Mesenchymal stem cell (in vitro differentiated cells and primary cell): ENCODE results near the gene HAVCR2.

Experiments
- DNase-seq: peaks from one replicate; pipeline ENCODE4 v3.0.0-alpha.2; 2013
- H2AFZ ChIP-seq: one replicate; pipeline ENCODE4 v1.6.1; 2013; ENCODE audit warnings: low read depth, mild to moderate bottlenecking, control low read depth, inconsistent platforms, low read length, moderate library complexity
- H2AK5ac ChIP-seq: 2 replicates; pipeline ENCODE4 v1.6.1; 2013; ENCODE audit warnings: low read length, moderate library complexity, mild to moderate bottlenecking, inconsistent platforms; ENCODE audit not compliant: severe bottlenecking
- H2BK120ac ChIP-seq: one replicate; pipeline ENCODE4 v1.6.1; 2013; ENCODE audit warnings: low read depth, mild to moderate bottlenecking, inconsistent platforms, low read length, moderate library complexity
- H2BK12ac ChIP-seq, 2 experiments: one replicate each; pipeline ENCODE4 v1.6.1; 2013; ENCODE audit warnings: inconsistent platforms in 2 of 2, low read length in 2 of 2, mild to moderate bottlenecking in 2 of 2, moderate library complexity in 2 of 2, control low read depth in 1 of 2
- H2BK15ac ChIP-seq: one replicate; pipeline ENCODE4 v1.6.1; 2013; ENCODE audit warnings: mild to moderate bottlenecking, low read depth, inconsistent platforms; ENCODE audit not compliant: poor library complexity, severe bottlenecking
- H2BK5ac ChIP-seq: 2 replicates; pipeline ENCODE4 v1.6.1; 2013; ENCODE audit warnings: low read depth, mild to moderate bottlenecking, low read length, control low read depth, inconsistent platforms; ENCODE audit not compliant: poor library complexity, severe bottlenecking
- H3K14ac ChIP-seq, 2 experiments: one replicate each; pipeline ENCODE4 v1.6.1; 2013; ENCODE audit warnings: inconsistent platforms in 2 of 2, low read length in 2 of 2, control low read depth in 1 of 2, mild to moderate bottlenecking in 1 of 2, moderate library complexity in 1 of 2
- H3K18ac ChIP-seq, 2 experiments: one replicate each; pipeline ENCODE4 v1.6.1; 2013; ENCODE audit warnings: inconsistent platforms in 2 of 2, low read length in 2 of 2, control low read depth in 1 of 2, low read depth in 1 of 2, mild to moderate bottlenecking in 1 of 2
- H3K23ac ChIP-seq, 2 experiments: one replicate each; pipeline ENCODE4 v1.6.1; 2013; ENCODE audit warnings: inconsistent platforms in 2 of 2, low read length in 2 of 2, mild to moderate bottlenecking in 2 of 2, moderate library complexity in 2 of 2, control low read depth in 1 of 2
- H3K27ac ChIP-seq: 2 replicates; pipeline ENCODE4 v1.5.1; 2013; ENCODE audit warnings: mild to moderate bottlenecking, moderate library complexity, low read length, control low read depth, inconsistent platforms; ENCODE audit not compliant: poor library complexity, severe bottlenecking
- H3K27me3 ChIP-seq, 2 experiments: 2 replicates each; pipeline versions ENCODE4 v1.6.1 to v1.7.0; 2013; ENCODE audit warnings: low read length in 2 of 2, mild to moderate bottlenecking in 2 of 2, moderate library complexity in 2 of 2, control low read depth in 1 of 2, inconsistent platforms in 1 of 2; ENCODE audit not compliant: control insufficient read depth in 1 of 2, insufficient read depth in 1 of 2
- H3K36me3 ChIP-seq, 2 experiments: 2 replicates each; pipeline versions ENCODE4 v1.6.1 to v1.7.0; 2013; ENCODE audit warnings: low read length in 2 of 2, control low read depth in 1 of 2, inconsistent platforms in 1 of 2, low read depth in 1 of 2, mild to moderate bottlenecking in 1 of 2; ENCODE audit not compliant: insufficient read depth in 2 of 2, control insufficient read depth in 1 of 2
- H3K4ac ChIP-seq, 2 experiments: one replicate each; pipeline ENCODE4 v1.6.1; 2013; ENCODE audit warnings: inconsistent platforms in 2 of 2, low read length in 2 of 2, mild to moderate bottlenecking in 2 of 2, moderate library complexity in 2 of 2, control low read depth in 1 of 2, low read depth in 1 of 2
- H3K4me1 ChIP-seq: 2 replicates; pipeline ENCODE4 v1.6.1; 2013; ENCODE audit warnings: low read depth, low read length, control low read depth; ENCODE audit not compliant: control insufficient read depth, insufficient read depth
- H3K4me2 ChIP-seq: 2 replicates; pipeline ENCODE4 v1.6.1; 2013; ENCODE audit warnings: low read length, mild to moderate bottlenecking, inconsistent platforms; ENCODE audit not compliant: poor library complexity, severe bottlenecking
- H3K4me3 ChIP-seq, 2 experiments: 2 replicates each; pipeline versions ENCODE4 v1.5.1 to v1.7.0; 2013; ENCODE audit warnings: low read length in 2 of 2, mild to moderate bottlenecking in 2 of 2, control low read depth in 1 of 2, low read depth in 1 of 2; ENCODE audit not compliant: insufficient read depth in 1 of 2
- H3K79me1 ChIP-seq: replicated peaks from 2 replicates; pipeline ENCODE4 v1.6.1; 2013; ENCODE audit warnings: mild to moderate bottlenecking, control low read depth, low read length, inconsistent platforms; ENCODE audit not compliant: poor library complexity, severe bottlenecking
- H3K9ac ChIP-seq: 2 replicates; pipeline ENCODE4 v1.7.0; 2013; ENCODE audit warnings: mild to moderate bottlenecking, low read length, moderate library complexity
- H3K9me3 ChIP-seq: 2 replicates; pipeline ENCODE4 v1.7.0; 2013; ENCODE audit warnings: mild to moderate bottlenecking, low read length; ENCODE audit not compliant: control insufficient read depth
- H4K8ac ChIP-seq: one replicate; pipeline ENCODE4 v1.6.1; 2013; ENCODE audit warnings: inconsistent platforms, mild to moderate bottlenecking, low read length, moderate library complexity
- H4K91ac ChIP-seq: one replicate; pipeline ENCODE4 v1.6.1; 2013; ENCODE audit warnings: mild to moderate bottlenecking, low read length, inconsistent platforms
- WGBS: methylation state at CpG from one replicate; pipeline ENCODE4 v1.1.7; 2013; ENCODE audit warnings: mixed read lengths; 5-methylcytosine and 5-hydroxymethylcytosine counted together

Gene HAVCR2

GRCh38 chr5:157038568-157039187 is 70.2 kb downstream of the HAVCR2 start:
- Histone ChIP-seq H3K27me3 (no peaks in the 10 kb centered on the region), H3K4me2 (no peak overlapping the region), H4K91ac (peak overlapping the region; percentile 21), H2BK5ac (no peak overlapping the region), H3K18ac (no peak overlapping the region), H3K9me3 (no peaks in the 10 kb centered on the region), H2AK5ac (no peak overlapping the region), H3K79me1 (peaks cover 2% of the 10 kb centered on the region), H2BK15ac (no peak overlapping the region), H3K4me1 (peaks cover 5% of the 10 kb centered on the region), H3K9ac (no peak overlapping the region), H3K36me3 (peaks cover 0 to 3% of the 10 kb centered on the region in 2 experiments), H3K4me3 (no peak overlapping the region), H3K14ac (no peak overlapping the region), H3K27ac (peak overlapping the region; percentile 56), H2BK120ac (no peak overlapping the region), H4K8ac (no peak overlapping the region), H2BK12ac (no peak overlapping the region), H3K4ac (no peak overlapping the region), H2AFZ (no peak overlapping the region), H3K23ac (no peak overlapping the region)
- peak; percentile 48 for DNase-seq
- WGBS = 73% methylated on average over 3 of the region's 5 CpGs
